ENCODE results near the gene CCDC28B.
A peak's percentile ranks its signal among the peaks of the same experiment; 100 is the strongest.

Gene CCDC28B

GRCh38 chr1:32208891-32209328, 8.5 kb downstream of the CCDC28B start, which contains the start of gene DCDC2B:
Gene DCDC2B (plus strand): TSS chr1:32209089. CDS start chr1:32209094, 5 bp downstream.
- TF ChIP-seq CTCF (IDR thresholded peaks at IDR 0.05; ENCODE audit: borderline replicate concordance, insufficient read depth, low read depth, low read length): no peak
- no peak within 1 kb of the TSS for H3K4me3 ChIP-seq (ENCODE audit: low read depth, low read length)

DNA sequence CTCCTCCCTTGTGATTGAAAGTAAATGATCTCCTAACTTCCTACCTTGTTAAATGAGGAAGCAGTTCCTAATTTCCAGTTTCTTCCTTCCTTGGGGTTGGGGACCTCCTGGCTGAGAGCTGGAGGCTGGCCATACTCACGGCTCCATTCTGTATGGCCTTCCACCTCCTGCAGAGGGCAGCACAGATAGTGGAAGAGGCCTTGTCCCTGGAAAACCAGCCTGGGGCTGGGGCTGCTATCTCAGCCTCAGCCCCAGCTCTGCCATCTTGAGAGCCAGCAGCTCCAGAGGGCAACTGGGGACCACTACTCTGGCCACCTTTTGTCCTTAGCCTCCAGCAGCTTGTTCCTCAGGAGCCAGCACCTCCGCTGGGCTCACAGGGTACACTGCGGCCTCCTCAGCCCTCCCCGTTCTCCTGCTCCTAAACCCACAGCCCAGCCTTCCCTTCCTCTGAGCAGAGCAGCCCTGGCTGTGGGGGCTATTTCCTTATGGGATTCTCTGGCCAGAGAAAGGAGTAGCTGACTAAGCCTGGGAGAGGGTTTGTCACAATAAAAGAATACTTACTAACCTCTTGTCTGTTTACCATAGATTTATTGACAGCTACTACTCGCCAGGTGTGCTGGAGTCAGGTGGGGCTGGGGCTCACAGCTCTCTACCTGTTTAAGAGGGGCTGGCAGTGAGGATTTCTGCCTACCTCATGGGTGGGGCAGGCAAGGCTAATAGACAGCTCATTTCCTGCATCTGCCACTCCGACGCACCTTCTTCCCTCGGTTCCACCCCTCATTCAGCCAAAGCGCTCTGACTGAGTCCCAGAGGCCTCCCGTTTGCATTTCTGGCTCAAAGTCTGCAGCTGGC, 15.5 kb downstream of the CCDC28B start:
- peak; percentile 86 for TF ChIP-seq CTCF (IDR thresholded peaks at IDR 0.05; ENCODE audit: borderline replicate concordance, insufficient read depth, low read depth, low read length)
- no peak overlapping the region for H3K4me3 ChIP-seq (ENCODE audit: low read depth, low read length)

DNA sequence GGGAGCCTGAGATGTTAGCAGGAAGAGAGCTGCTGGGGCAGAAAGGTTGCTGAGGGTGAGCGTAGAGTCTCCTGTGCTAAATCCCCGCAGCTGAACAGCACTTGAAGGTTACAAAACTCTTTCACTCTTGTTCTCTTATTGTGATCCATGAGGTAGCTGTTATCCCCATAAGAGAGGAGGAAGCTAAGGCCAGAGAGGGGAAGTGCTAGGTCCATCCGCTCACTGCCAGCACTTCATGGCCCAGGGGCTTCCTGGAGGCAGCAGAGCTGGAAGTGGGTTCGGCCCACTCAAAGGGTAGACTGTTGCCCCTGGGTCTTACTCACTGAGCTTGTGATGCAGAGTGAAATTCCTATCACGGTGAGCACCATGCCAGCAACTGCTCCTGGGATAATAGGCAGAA, 16.2 kb downstream of the CCDC28B start:
- TF ChIP-seq CTCF (IDR thresholded peaks at IDR 0.05; ENCODE audit: borderline replicate concordance, insufficient read depth, low read depth, low read length): no peak
- H3K4me3 ChIP-seq (ENCODE audit: low read depth, low read length): no peak overlapping the region

GRCh38 chr1:32219022-32219421, 18.6 kb downstream of the CCDC28B start:
- TF ChIP-seq CTCF (IDR thresholded peaks at IDR 0.05; ENCODE audit: borderline replicate concordance, insufficient read depth, low read depth, low read length): no peak
- no peak overlapping the region for H3K4me3 ChIP-seq (ENCODE audit: low read depth, low read length)

DNA sequence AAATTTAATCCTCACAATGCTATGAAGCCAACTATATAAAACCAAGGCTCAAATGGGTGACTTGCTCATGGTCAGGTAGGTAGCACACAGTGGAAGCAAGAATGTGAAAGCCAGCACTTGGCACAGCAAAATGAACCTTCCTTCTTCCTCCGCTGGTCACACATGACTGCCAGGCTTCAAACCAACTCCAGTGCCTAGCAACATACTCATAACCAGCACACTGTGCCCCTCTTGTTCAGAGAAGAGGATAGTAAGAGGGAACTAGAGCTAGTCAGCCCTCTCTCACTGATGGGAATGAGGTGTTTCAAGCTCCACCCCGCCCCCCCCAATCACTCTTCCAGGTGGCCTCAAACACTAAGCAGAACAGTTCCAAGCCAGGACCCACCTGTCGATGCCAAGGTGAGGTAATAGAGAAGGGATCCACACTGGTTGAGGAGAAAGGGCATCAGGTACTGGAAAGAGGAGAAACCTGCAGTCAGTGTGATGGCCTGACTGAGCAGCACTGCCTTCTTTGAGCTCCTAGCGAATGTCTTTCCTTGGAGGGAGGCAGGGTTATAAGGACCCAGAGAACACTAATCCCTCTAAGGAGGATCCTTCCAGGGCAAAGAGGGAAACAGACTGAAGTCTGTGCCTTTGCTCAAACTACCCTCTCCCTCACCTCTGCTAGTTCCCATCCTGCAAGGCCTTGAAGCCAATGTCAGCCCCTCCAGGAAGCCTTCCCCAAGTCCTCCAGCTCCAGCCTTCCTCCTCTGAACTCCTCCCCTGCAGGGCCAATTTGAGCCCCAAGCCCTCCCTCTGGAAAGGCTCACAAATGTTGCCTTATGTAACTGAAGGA, 20.6 kb downstream of the CCDC28B start:
- H3K4me3 ChIP-seq (ENCODE audit: low read depth, low read length): peak overlapping the region; percentile 93
- TF ChIP-seq CTCF (IDR thresholded peaks at IDR 0.05; ENCODE audit: borderline replicate concordance, insufficient read depth, low read depth, low read length): no peak

- H3K4me3 ChIP-seq (ENCODE audit: low read depth, low read length): peak overlapping the region; percentile 93
- TF ChIP-seq CTCF (IDR thresholded peaks at IDR 0.05; ENCODE audit: borderline replicate concordance, insufficient read depth, low read depth, low read length): no peak
These were observed 21.2 kb downstream of the CCDC28B start for GRCh38 chr1:32221581-32221979.
